WTC11 (cell line): ENCODE measurements around the gene SLC5A3. TPM values are rescaled to one million over a fixed set of nuclear protein-coding genes. Genes with fewer than 3 reads are reported as not detected.

Source experiments
- ATAC-seq: fragments of 200-7000 bp; cut with Tn5 transposase; 2 replicates; pipeline ENCODE4 v1.10.0; 2021; ENCODE audit warnings: mild to moderate bottlenecking, moderate library complexity
- CTCF ChIA-PET: fragments of 300-600 bp; sonication (Branson Sonifier 250); formaldehyde crosslinking; loops from one replicate; lab custom pipeline; 2021; ENCODE audit warnings: antibody characterized with exemption; lab: Charles Lee
- POLR2A ChIA-PET: fragments of 350-600 bp; sonication (Branson Sonifier 250); formaldehyde crosslinking; loops from one replicate; lab custom pipeline; 2021; ENCODE audit warnings: antibody characterized with exemption; lab: Charles Lee
- DNase-seq: peaks from one replicate; pipeline ENCODE4 v3.0.0; 2021; ENCODE audit warnings: low spot score
- H3K27ac Mint-ChIP-seq: 2 replicates; pipeline ENCODE4 v1.8.0; 2021; ENCODE audit warnings: mixed read lengths
- H3K27me3 Mint-ChIP-seq: 2 replicates; pipeline ENCODE4 v1.8.0; 2021; ENCODE audit warnings: low read depth, mild to moderate bottlenecking, moderate library complexity, mixed read lengths
- H3K36me3 Mint-ChIP-seq: 2 replicates; pipeline ENCODE4 v1.8.0; 2021; ENCODE audit warnings: mixed read lengths
- H3K4me1 Mint-ChIP-seq: 2 replicates; pipeline ENCODE4 v1.8.0; 2022; ENCODE audit warnings: mixed read lengths
- H3K4me3 Mint-ChIP-seq: 2 replicates; pipeline ENCODE4 v1.8.0; 2021; ENCODE audit warnings: mild to moderate bottlenecking, moderate library complexity, mixed read lengths
- H3K9me3 Mint-ChIP-seq: 2 replicates; pipeline ENCODE4 v1.8.0; 2021; ENCODE audit warnings: mixed read lengths
- CREB1 ChIP-seq: sonication (generic); formaldehyde crosslinking; IDR thresholded peaks from 2 replicates; pipeline ENCODE4 v1.8.0; 2023; ENCODE audit warnings: mild to moderate bottlenecking, missing genetic modification reagents
- ELF4 ChIP-seq: sonication (generic); formaldehyde crosslinking; IDR thresholded peaks from 2 replicates; pipeline ENCODE4 v1.8.1; 2022; ENCODE audit warnings: low read depth, mild to moderate bottlenecking, moderate library complexity, missing genetic modification reagents
- EMX1 ChIP-seq: fragments of 250-450 bp; sonication (Bioruptor Pico); IDR thresholded peaks from 2 replicates; pipeline ENCODE4 v1.8.0; 2021; ENCODE audit warnings: mild to moderate bottlenecking
- ETV6 ChIP-seq: sonication (generic); formaldehyde crosslinking; IDR thresholded peaks from 2 replicates; pipeline ENCODE4 v1.8.1; 2022; ENCODE audit warnings: mild to moderate bottlenecking, missing genetic modification reagents
- HMGA2 ChIP-seq: fragments of 250-450 bp; sonication (Bioruptor Pico); IDR thresholded peaks from 2 replicates; pipeline ENCODE4 v1.4.0; 2021; ENCODE audit warnings: mild to moderate bottlenecking, moderate library complexity
- NFATC4 ChIP-seq: fragments of 250-450 bp; sonication (Bioruptor Pico); IDR thresholded peaks from 2 replicates; pipeline ENCODE4 v1.9.0; 2021; ENCODE audit warnings: mild to moderate bottlenecking
- RELA ChIP-seq: sonication (generic); formaldehyde crosslinking; IDR thresholded peaks from 2 replicates; pipeline ENCODE4 v1.8.1; 2022; ENCODE audit warnings: missing genetic modification reagents, mild to moderate bottlenecking, borderline replicate concordance
- TEAD1 ChIP-seq: sonication (generic); formaldehyde crosslinking; IDR thresholded peaks from 2 replicates; pipeline ENCODE4 v1.8.0; 2022; ENCODE audit warnings: mild to moderate bottlenecking, missing genetic modification reagents
- USF1 ChIP-seq: sonication (generic); formaldehyde crosslinking; IDR thresholded peaks from 2 replicates; pipeline ENCODE4 v1.8.0; 2022; ENCODE audit warnings: mild to moderate bottlenecking, missing genetic modification reagents
- ZSCAN18 ChIP-seq: fragments of 250-450 bp; sonication (Bioruptor Pico); IDR thresholded peaks from 2 replicates; pipeline ENCODE4 v2.1.2; 2022; ENCODE audit warnings: mild to moderate bottlenecking, moderate library complexity
- total RNA-seq: library from RNA; stranded (reverse); gene quantifications from 3 replicates; pipeline ENCODE4 v1.2.3, GENCODE V29; 2021
- TF ChIP-seq, protein P1 (sequence below): fragments of 200-600 bp; IDR thresholded peaks from 2 replicates; pipeline ENCODE4 v1.8.0; 2022; ENCODE audit warnings: antibody characterized with exemption
- TF ChIP-seq, protein P2 (sequence below): sonication (generic); formaldehyde crosslinking; IDR thresholded peaks from 2 replicates; pipeline ENCODE4 v1.8.0; 2023; ENCODE audit warnings: missing genetic modification reagents, mild to moderate bottlenecking, borderline replicate concordance
- TF ChIP-seq, protein P3 (sequence below): sonication (generic); formaldehyde crosslinking; IDR thresholded peaks from 2 replicates; pipeline ENCODE4 v1.8.0; 2022; ENCODE audit warnings: mild to moderate bottlenecking, missing genetic modification reagents
- TF ChIP-seq, protein P4 (sequence below): sonication (generic); formaldehyde crosslinking; IDR thresholded peaks from 2 replicates; pipeline ENCODE4 v1.8.0; 2023; ENCODE audit warnings: mild to moderate bottlenecking, missing genetic modification reagents
- TF ChIP-seq, protein P5 (sequence below): fragments of 250-450 bp; sonication (Bioruptor Pico); IDR thresholded peaks from 2 replicates; pipeline ENCODE4 v1.9.0; 2021; ENCODE audit warnings: mild to moderate bottlenecking
- TF ChIP-seq, protein P6 (sequence below): sonication (generic); formaldehyde crosslinking; conservative IDR thresholded peaks from 2 replicates; pipeline ENCODE4 v1.8.1; 2022; ENCODE audit warnings: mild to moderate bottlenecking, missing genetic modification reagents

The SLC5A3 gene
- total RNA-seq, 1 experiment from 2014 or later = 14.8 TPM

- TF ChIP-seq, protein P1, sequence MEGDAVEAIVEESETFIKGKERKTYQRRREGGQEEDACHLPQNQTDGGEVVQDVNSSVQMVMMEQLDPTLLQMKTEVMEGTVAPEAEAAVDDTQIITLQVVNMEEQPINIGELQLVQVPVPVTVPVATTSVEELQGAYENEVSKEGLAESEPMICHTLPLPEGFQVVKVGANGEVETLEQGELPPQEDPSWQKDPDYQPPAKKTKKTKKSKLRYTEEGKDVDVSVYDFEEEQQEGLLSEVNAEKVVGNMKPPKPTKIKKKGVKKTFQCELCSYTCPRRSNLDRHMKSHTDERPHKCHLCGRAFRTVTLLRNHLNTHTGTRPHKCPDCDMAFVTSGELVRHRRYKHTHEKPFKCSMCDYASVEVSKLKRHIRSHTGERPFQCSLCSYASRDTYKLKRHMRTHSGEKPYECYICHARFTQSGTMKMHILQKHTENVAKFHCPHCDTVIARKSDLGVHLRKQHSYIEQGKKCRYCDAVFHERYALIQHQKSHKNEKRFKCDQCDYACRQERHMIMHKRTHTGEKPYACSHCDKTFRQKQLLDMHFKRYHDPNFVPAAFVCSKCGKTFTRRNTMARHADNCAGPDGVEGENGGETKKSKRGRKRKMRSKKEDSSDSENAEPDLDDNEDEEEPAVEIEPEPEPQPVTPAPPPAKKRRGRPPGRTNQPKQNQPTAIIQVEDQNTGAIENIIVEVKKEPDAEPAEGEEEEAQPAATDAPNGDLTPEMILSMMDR = no peak
- TF ChIP-seq TEAD1 (CRISPR knock-in tag) = no peak
Observed at GRCh38 chr21:34074283-34075090, 1.1 kb downstream of the SLC5A3 start (continued).

GRCh38 chr21:34075091-34075425 lies 1.7 kb downstream of the SLC5A3 start:
- H3K4me3 Mint-ChIP-seq = peak overlapping the region; percentile 96
- peaks cover 11% of the 10 kb centered on the region for H3K27me3 Mint-ChIP-seq
- H3K4me1 Mint-ChIP-seq = peaks cover 52% of the 10 kb centered on the region
- no peak for DNase-seq
- peaks cover 8% of the 10 kb centered on the region for H3K36me3 Mint-ChIP-seq
- TF ChIP-seq, protein P2, sequence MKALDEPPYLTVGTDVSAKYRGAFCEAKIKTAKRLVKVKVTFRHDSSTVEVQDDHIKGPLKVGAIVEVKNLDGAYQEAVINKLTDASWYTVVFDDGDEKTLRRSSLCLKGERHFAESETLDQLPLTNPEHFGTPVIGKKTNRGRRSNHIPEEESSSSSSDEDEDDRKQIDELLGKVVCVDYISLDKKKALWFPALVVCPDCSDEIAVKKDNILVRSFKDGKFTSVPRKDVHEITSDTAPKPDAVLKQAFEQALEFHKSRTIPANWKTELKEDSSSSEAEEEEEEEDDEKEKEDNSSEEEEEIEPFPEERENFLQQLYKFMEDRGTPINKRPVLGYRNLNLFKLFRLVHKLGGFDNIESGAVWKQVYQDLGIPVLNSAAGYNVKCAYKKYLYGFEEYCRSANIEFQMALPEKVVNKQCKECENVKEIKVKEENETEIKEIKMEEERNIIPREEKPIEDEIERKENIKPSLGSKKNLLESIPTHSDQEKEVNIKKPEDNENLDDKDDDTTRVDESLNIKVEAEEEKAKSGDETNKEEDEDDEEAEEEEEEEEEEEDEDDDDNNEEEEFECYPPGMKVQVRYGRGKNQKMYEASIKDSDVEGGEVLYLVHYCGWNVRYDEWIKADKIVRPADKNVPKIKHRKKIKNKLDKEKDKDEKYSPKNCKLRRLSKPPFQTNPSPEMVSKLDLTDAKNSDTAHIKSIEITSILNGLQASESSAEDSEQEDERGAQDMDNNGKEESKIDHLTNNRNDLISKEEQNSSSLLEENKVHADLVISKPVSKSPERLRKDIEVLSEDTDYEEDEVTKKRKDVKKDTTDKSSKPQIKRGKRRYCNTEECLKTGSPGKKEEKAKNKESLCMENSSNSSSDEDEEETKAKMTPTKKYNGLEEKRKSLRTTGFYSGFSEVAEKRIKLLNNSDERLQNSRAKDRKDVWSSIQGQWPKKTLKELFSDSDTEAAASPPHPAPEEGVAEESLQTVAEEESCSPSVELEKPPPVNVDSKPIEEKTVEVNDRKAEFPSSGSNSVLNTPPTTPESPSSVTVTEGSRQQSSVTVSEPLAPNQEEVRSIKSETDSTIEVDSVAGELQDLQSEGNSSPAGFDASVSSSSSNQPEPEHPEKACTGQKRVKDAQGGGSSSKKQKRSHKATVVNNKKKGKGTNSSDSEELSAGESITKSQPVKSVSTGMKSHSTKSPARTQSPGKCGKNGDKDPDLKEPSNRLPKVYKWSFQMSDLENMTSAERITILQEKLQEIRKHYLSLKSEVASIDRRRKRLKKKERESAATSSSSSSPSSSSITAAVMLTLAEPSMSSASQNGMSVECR (CRISPR knock-in tag) = no peak
- no peak for TF ChIP-seq HMGA2 (CRISPR knock-in tag)
- TF ChIP-seq, protein P3, sequence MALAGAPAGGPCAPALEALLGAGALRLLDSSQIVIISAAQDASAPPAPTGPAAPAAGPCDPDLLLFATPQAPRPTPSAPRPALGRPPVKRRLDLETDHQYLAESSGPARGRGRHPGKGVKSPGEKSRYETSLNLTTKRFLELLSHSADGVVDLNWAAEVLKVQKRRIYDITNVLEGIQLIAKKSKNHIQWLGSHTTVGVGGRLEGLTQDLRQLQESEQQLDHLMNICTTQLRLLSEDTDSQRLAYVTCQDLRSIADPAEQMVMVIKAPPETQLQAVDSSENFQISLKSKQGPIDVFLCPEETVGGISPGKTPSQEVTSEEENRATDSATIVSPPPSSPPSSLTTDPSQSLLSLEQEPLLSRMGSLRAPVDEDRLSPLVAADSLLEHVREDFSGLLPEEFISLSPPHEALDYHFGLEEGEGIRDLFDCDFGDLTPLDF = no peak
- TF ChIP-seq, protein P4, sequence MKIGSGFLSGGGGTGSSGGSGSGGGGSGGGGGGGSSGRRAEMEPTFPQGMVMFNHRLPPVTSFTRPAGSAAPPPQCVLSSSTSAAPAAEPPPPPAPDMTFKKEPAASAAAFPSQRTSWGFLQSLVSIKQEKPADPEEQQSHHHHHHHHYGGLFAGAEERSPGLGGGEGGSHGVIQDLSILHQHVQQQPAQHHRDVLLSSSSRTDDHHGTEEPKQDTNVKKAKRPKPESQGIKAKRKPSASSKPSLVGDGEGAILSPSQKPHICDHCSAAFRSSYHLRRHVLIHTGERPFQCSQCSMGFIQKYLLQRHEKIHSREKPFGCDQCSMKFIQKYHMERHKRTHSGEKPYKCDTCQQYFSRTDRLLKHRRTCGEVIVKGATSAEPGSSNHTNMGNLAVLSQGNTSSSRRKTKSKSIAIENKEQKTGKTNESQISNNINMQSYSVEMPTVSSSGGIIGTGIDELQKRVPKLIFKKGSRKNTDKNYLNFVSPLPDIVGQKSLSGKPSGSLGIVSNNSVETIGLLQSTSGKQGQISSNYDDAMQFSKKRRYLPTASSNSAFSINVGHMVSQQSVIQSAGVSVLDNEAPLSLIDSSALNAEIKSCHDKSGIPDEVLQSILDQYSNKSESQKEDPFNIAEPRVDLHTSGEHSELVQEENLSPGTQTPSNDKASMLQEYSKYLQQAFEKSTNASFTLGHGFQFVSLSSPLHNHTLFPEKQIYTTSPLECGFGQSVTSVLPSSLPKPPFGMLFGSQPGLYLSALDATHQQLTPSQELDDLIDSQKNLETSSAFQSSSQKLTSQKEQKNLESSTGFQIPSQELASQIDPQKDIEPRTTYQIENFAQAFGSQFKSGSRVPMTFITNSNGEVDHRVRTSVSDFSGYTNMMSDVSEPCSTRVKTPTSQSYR (CRISPR knock-in tag) = no peak
- peak overlapping the region; percentile 92; the same call in 1 of the 2 replicates for H3K27ac Mint-ChIP-seq
- POLR2A ChIA-PET = interaction anchor here (1.4 kb wide), 1 partner anchor 267 kb away, joined by 6 read pairs; no protein-coding TSS in a partner anchor
- CTCF ChIA-PET = interaction anchor here (1.0 to 3.2 kb wide), 6 partner anchors 35 to 151 kb away, joined by 3 to 27 read pairs (median 8); no protein-coding TSS in a partner anchor
- no peaks in the 10 kb centered on the region for H3K9me3 Mint-ChIP-seq
- no peak for ATAC-seq

- Mint-ChIP-seq H3K4me1 (peaks cover 62% of the 10 kb centered on the region), H3K27me3 (peaks cover 11% of the 10 kb centered on the region), H3K27ac (peak overlapping the region; percentile 42; the same call in 1 of the 2 replicates), H3K36me3 (peaks cover 17% of the 10 kb centered on the region), H3K4me3 (peak overlapping the region; percentile 96), H3K9me3 (no peaks in the 10 kb centered on the region)
- DNase-seq (no peak), ATAC-seq (no peak)
- ChIA-PET POLR2A (interaction anchor here (0.6 to 0.9 kb wide), 2 partner anchors 25 to 127 kb away, joined by 3 read pairs; no protein-coding TSS in a partner anchor), CTCF (interaction anchor here (0.9 to 2.2 kb wide), 5 partner anchors 16 to 272 kb away, joined by 4 to 9 read pairs (median 6); no protein-coding TSS in a partner anchor)
- TF ChIP-seq, protein P5, sequence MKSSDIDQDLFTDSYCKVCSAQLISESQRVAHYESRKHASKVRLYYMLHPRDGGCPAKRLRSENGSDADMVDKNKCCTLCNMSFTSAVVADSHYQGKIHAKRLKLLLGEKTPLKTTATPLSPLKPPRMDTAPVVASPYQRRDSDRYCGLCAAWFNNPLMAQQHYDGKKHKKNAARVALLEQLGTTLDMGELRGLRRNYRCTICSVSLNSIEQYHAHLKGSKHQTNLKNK = no peak
- TF ChIP-seq NFATC4 (CRISPR knock-in tag) = no peak
- TF ChIP-seq EMX1 (CRISPR knock-in tag) = no peak
- TF ChIP-seq CREB1 (CRISPR knock-in tag) = no peak
- TF ChIP-seq ETV6 (CRISPR knock-in tag) = no peak
- no peak for TF ChIP-seq ELF4 (CRISPR knock-in tag)
- no peak for TF ChIP-seq USF1 (CRISPR knock-in tag)
- TF ChIP-seq, protein P6, sequence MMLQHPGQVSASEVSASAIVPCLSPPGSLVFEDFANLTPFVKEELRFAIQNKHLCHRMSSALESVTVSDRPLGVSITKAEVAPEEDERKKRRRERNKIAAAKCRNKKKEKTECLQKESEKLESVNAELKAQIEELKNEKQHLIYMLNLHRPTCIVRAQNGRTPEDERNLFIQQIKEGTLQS (CRISPR knock-in tag) = no peak
- TF ChIP-seq ZSCAN18 (CRISPR knock-in tag) = no peak
- no peak for TF ChIP-seq HMGA2 (CRISPR knock-in tag)
- no peak for TF ChIP-seq RELA (CRISPR knock-in tag)
Observed at GRCh38 chr21:34075760-34076660, 2.6 kb downstream of the SLC5A3 start.
